Keratinocyte (primary cell): ENCODE results near the gene KRTAP5-8. TPM values are rescaled to one million over a fixed set of nuclear protein-coding genes. Genes with fewer than 3 reads are reported as not detected.

Experiments
- DNase-seq: peaks from one replicate; pipeline ENCODE4 v3.0.0-alpha.2; 2011; ENCODE audit warnings: low read depth, missing footprints, low spot score
- FAIRE-seq: peaks from 2 replicates; lab custom pipeline; 2011; peaks lifted over from hg19 to GRCh38; lab: Jason Lieb, UNC
- H2AFZ ChIP-seq: 2 replicates; pipeline ENCODE4 v1.6.0; 2012; ENCODE audit warnings: low read length, control low read depth, inconsistent platforms; ENCODE audit not compliant: control insufficient read depth
- H3K27ac ChIP-seq: 2 replicates; pipeline ENCODE4 v1.5.1; 2011; ENCODE audit warnings: low read length; ENCODE audit not compliant: control insufficient read depth, insufficient read depth
- H3K27me3 ChIP-seq: 3 replicates; pipeline ENCODE4 v1.6.0; 2011; ENCODE audit warnings: low read length; ENCODE audit not compliant: control insufficient read depth, insufficient read depth; ENCODE audit errors: extremely low read depth
- H3K36me3 ChIP-seq, 2 experiments: 2 replicates in 1 of 2; 3 replicates in 1 of 2; pipeline ENCODE4 v1.5.1; 2011; ENCODE audit warnings: low read length in 2 of 2, mild to moderate bottlenecking in 1 of 2; ENCODE audit not compliant: control insufficient read depth in 2 of 2, insufficient read depth in 2 of 2; ENCODE audit errors: extremely low read depth in 1 of 2
- H3K4me1 ChIP-seq: 3 replicates; pipeline ENCODE4 v1.5.1; 2011; ENCODE audit warnings: low read length; ENCODE audit not compliant: control insufficient read depth, insufficient read depth; ENCODE audit errors: extremely low read depth
- H3K4me2 ChIP-seq: 3 replicates; pipeline ENCODE4 v1.6.0; 2011; ENCODE audit warnings: low read depth, low read length; ENCODE audit not compliant: control insufficient read depth, insufficient read depth; ENCODE audit errors: extremely low read depth
- H3K4me3 ChIP-seq, 3 experiments: fragments of 200-600 bp in 1 of 3; sonication (generic) in 1 of 3; 2 replicates in 2 of 3; 3 replicates in 1 of 3; pipeline ENCODE4 v1.5.1; 2011 to 2016; ENCODE audit warnings: low read length in 3 of 3, mild to moderate bottlenecking in 3 of 3, control low read depth in 2 of 3, inconsistent platforms in 1 of 3, low read depth in 1 of 3, mixed read lengths in 1 of 3, mixed run types in 1 of 3, moderate library complexity in 1 of 3; ENCODE audit not compliant: control insufficient read depth in 2 of 3, insufficient read depth in 2 of 3; ENCODE audit errors: extremely low read depth in 1 of 3
- H3K79me2 ChIP-seq: 2 replicates; pipeline ENCODE4 v1.6.0; 2012; ENCODE audit warnings: low read length; ENCODE audit not compliant: control insufficient read depth, insufficient read depth
- H3K9ac ChIP-seq: 3 replicates; pipeline ENCODE4 v1.6.0; 2011; ENCODE audit warnings: low read length; ENCODE audit not compliant: control insufficient read depth, insufficient read depth; ENCODE audit errors: extremely low read depth
- H3K9me1 ChIP-seq: 3 replicates; pipeline ENCODE4 v1.6.0; 2011; ENCODE audit warnings: low read length; ENCODE audit not compliant: control insufficient read depth, insufficient read depth; ENCODE audit errors: extremely low read depth
- H3K9me3 ChIP-seq: 2 replicates; pipeline ENCODE4 v1.5.1; 2012; ENCODE audit warnings: low read depth, low read length; ENCODE audit not compliant: control insufficient read depth
- H4K20me1 ChIP-seq: 3 replicates; pipeline ENCODE4 v1.6.0; 2011; ENCODE audit warnings: low read length; ENCODE audit not compliant: control insufficient read depth, insufficient read depth; ENCODE audit errors: extremely low read depth
- CTCF ChIP-seq, 3 experiments: IDR thresholded peaks in 1 of 3; conservative IDR thresholded peaks in 1 of 3; optimal IDR thresholded peaks in 1 of 3; 2 replicates in 2 of 3; 3 replicates in 1 of 3; pipeline versions ENCODE3 to v1.5.1; 2011; ENCODE audit warnings: low read length in 3 of 3, mild to moderate bottlenecking in 3 of 3, moderate library complexity in 2 of 3, control low read depth in 1 of 3, inconsistent platforms in 1 of 3; ENCODE audit not compliant: insufficient read depth in 2 of 3; ENCODE audit errors: extremely low read depth in 1 of 3
- EZH2 ChIP-seq: IDR thresholded peaks from one replicate; pipeline ENCODE4 v1.6.1; 2012; ENCODE audit warnings: inconsistent platforms, mild to moderate bottlenecking, low read length, moderate library complexity
- dilution Hi-C: fragments of 300-500 bp; cut with MboI; formaldehyde crosslinking; loops from one replicate; pipeline ENCODE4 v1.7.0; 2020; ENCODE audit warnings: low sequenced_read_pairs; ENCODE audit not compliant: extremely low pct_ligation_motif_present
- polyA plus RNA-seq, 5 experiments: library from polyadenylated mRNA; depleted of rRNA in 3 of 5; stranded (reverse) in 3 of 5; stranded (forward) in 1 of 5; unstranded in 1 of 5; fragments of >200 nt; gene quantifications; 1 replicate in 1 of 5; 2 replicates in 3 of 5; 3 replicates in 1 of 5; pipeline versions ENCODE4 v1.2.1 to v1.2.3, GENCODE V29; 2011 to 2012; ENCODE audit warnings: missing spikeins in 2 of 5, low read depth in 1 of 5, low replicate concordance in 1 of 5

KRTAP5-8 gene
- polyA plus RNA-seq, 1 donor (not counting 4 experiments of a cell fraction or from before 2014, with no cell fraction given): not detected

DNA sequence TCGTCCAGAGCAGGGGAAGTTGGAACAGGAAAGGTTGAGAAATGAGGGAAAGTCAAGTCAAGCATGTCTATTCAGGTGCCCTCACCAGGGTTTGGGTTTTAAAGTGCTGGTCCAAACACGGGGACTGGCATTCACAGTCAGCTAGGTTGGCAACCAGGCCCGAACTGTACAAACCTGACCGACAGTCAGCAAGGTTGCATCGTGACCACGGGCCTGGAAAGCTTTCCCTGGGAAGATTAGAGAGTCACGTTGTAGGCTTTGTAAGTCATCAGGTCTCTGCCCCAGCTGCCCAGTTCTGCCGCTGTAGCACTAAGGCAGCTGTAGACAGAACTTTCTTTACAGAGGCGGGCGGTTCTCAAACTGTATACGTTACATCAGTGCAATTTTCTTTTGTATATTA, 35.0 kb downstream of the KRTAP5-8 start:
- no peaks in the 10 kb centered on the region for H4K20me1 ChIP-seq
- H3K4me3 ChIP-seq: no peak overlapping the region
- H3K4me2 ChIP-seq: no peak overlapping the region
- no peaks in the 10 kb centered on the region for H3K79me2 ChIP-seq
- H2AFZ ChIP-seq: no peak overlapping the region
- H3K9me1 ChIP-seq: no peaks in the 10 kb centered on the region
- H3K27ac ChIP-seq: no peak overlapping the region
- H3K9ac ChIP-seq: no peak overlapping the region
- TF ChIP-seq EZH2 (no peak), CTCF (optimal IDR thresholded peaks at IDR 0.05 in 1 of 3, IDR thresholded peaks at IDR 0.05 in 1 of 3, conservative IDR thresholded peaks at IDR 0.05 in 1 of 3; ENCODE audit: extremely low read depth in 1 of 3, insufficient read depth in 2 of 3, low read length in 3 of 3) (no peak)
- FAIRE-seq: no peak
- DNase-seq: no peak
- no peaks in the 10 kb centered on the region for H3K4me1 ChIP-seq
- dilution Hi-C loops: no loop called here
- no peaks in the 10 kb centered on the region for H3K36me3 ChIP-seq
- no peaks in the 10 kb centered on the region for H3K27me3 ChIP-seq
- H3K9me3 ChIP-seq: no peaks in the 10 kb centered on the region

- H3K27ac ChIP-seq: no peak overlapping the region
- TF ChIP-seq CTCF (optimal IDR thresholded peaks at IDR 0.05 in 1 of 3, IDR thresholded peaks at IDR 0.05 in 1 of 3, conservative IDR thresholded peaks at IDR 0.05 in 1 of 3; ENCODE audit: extremely low read depth in 1 of 3, insufficient read depth in 2 of 3, low read length in 3 of 3): no peak
- no peak for TF ChIP-seq EZH2
- FAIRE-seq (no peak), DNase-seq (no peak)
- no peaks in the 10 kb centered on the region for H3K36me3 ChIP-seq
- no peaks in the 10 kb centered on the region for H3K27me3 ChIP-seq
- no peak overlapping the region for H3K9ac ChIP-seq
- no peaks in the 10 kb centered on the region for H3K79me2 ChIP-seq
- no peaks in the 10 kb centered on the region for H3K4me1 ChIP-seq
- no peaks in the 10 kb centered on the region for H3K9me1 ChIP-seq
- H3K9me3 ChIP-seq: no peaks in the 10 kb centered on the region
- no peak overlapping the region for H2AFZ ChIP-seq
- no peaks in the 10 kb centered on the region for H4K20me1 ChIP-seq
- no peak overlapping the region for H3K4me2 ChIP-seq
- dilution Hi-C loops: no loop called here
- H3K4me3 ChIP-seq: no peak overlapping the region
Observed at GRCh38 chr11:71574418-71574817, 36.6 kb downstream of the KRTAP5-8 start.
